Type B pancreatic cell (in vitro differentiated cells): ENCODE measurements around the gene ACOX1. TPM values are rescaled to one million over a fixed set of nuclear protein-coding genes. Genes with fewer than 3 reads are reported as not detected.

Experiments
- DNase-seq: peaks from one replicate; pipeline ENCODE4 v3.0.0; 2021; ENCODE audit warnings: mixed read lengths; ENCODE audit not compliant: unreplicated experiment; ENCODE audit errors: extremely low spot score
- H3K27ac Mint-ChIP-seq: 2 replicates; pipeline ENCODE4 v1.8.0; 2021; ENCODE audit warnings: mild to moderate bottlenecking, mixed read lengths
- H3K27me3 Mint-ChIP-seq: 2 replicates; pipeline ENCODE4 v1.8.0; 2021; ENCODE audit warnings: mixed read lengths
- H3K36me3 Mint-ChIP-seq: 2 replicates; pipeline ENCODE4 v1.8.0; 2021; ENCODE audit warnings: mixed read lengths
- H3K4me1 Mint-ChIP-seq: one replicate; pipeline ENCODE4 v1.8.0; 2021; ENCODE audit warnings: mixed read lengths; ENCODE audit not compliant: unreplicated experiment
- H3K4me3 Mint-ChIP-seq: 2 replicates; pipeline ENCODE4 v1.8.0; 2021; ENCODE audit warnings: mild to moderate bottlenecking, mixed read lengths
- H3K9me3 Mint-ChIP-seq: 2 replicates; pipeline ENCODE4 v1.8.0; 2021; ENCODE audit warnings: mixed read lengths
- CTCF ChIP-seq: fragments of 200-600 bp; sonication (generic); conservative IDR thresholded peaks from 2 replicates; pipeline ENCODE4 v1.5.0; 2021; ENCODE audit warnings: antibody characterized with exemption, mild to moderate bottlenecking
- total RNA-seq: library from RNA; stranded (reverse); gene quantifications from 2 replicates; pipeline ENCODE4 v1.2.1, GENCODE V29; 2021; ENCODE audit warnings: low replicate concordance

Gene ACOX1
- total RNA-seq, 1 donor from 2014 or later = 48.5 TPM

DNA sequence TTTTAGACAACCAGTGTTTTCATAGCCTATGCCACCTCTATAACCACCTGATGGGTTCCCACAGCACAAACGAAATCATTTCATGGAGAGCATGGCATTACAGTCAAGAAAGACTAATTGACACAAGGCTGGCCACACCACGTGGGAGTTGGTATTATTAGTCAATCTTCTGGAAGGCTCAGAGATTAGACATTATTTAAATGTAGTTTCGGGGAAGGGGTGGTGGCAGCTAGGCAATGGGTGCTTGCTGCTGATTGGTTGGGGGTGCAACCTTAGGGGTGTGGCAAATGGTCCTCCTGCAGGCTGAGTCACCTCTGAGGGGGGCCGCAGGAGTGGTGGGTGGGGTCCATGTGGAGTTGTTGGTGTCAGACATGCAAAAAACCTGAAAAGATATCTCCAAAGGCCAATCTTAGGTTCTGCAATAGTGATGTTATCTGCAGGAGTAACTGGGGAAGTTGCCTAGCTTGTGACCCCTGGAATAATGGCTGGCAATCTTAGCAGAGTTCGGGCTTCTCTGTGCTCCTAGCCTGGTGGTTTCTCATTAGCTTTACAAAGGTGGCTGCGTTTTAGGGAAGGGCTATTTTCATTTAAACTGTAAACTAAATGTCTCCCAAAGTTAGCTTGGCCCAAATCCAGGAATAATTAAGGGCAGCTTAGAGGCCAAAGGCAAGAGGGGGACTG is 4.7 kb upstream of the ACOX1 start:
- DNase-seq = no peak
- Mint-ChIP-seq H3K4me1 (peaks cover 38% of the 10 kb centered on the region), H3K36me3 (peaks cover 7% of the 10 kb centered on the region), H3K9me3 (no peaks in the 10 kb centered on the region), H3K27me3 (no peaks in the 10 kb centered on the region), H3K4me3 (peak overlapping the region; percentile 70), H3K27ac (peak overlapping the region; percentile 96)
- no peak for TF ChIP-seq CTCF

DNA sequence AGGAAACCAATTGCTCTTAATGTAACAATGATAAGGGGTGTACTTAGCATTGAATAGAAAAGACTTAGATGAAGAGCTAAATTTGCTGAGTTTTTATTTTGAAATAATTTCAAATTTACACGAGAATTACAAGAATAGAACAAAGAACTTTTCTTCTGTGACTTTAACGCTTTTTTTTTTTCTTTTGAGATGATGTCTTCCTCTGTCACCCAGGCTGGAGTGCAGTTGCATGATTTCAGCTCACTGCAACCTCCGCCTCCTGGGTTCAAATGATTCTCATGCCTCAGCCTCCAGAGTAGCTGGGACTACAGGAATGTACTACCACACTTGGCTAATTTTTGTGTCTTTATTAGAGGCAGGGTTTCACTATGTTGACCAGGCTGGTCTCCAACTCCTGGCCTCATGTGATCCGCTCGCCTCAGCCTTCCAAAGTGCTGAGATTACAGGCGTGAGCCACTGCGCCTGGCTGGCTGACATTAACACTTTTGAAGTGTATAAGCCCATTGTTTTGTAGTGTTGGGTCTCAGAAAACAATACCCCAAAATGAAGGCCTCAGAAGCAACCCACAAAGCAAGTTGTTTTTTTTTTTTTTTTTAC is 2.2 kb upstream of the ACOX1 start:
- no peak for DNase-seq
- H3K4me1 Mint-ChIP-seq = peaks cover 51% of the 10 kb centered on the region
- peak overlapping the region; percentile 93 for H3K4me3 Mint-ChIP-seq
- TF ChIP-seq CTCF = no peak
- no peaks in the 10 kb centered on the region for H3K27me3 Mint-ChIP-seq
- H3K36me3 Mint-ChIP-seq = peaks cover 11% of the 10 kb centered on the region
- H3K9me3 Mint-ChIP-seq = no peaks in the 10 kb centered on the region
- peak overlapping the region; percentile 99 for H3K27ac Mint-ChIP-seq

DNA sequence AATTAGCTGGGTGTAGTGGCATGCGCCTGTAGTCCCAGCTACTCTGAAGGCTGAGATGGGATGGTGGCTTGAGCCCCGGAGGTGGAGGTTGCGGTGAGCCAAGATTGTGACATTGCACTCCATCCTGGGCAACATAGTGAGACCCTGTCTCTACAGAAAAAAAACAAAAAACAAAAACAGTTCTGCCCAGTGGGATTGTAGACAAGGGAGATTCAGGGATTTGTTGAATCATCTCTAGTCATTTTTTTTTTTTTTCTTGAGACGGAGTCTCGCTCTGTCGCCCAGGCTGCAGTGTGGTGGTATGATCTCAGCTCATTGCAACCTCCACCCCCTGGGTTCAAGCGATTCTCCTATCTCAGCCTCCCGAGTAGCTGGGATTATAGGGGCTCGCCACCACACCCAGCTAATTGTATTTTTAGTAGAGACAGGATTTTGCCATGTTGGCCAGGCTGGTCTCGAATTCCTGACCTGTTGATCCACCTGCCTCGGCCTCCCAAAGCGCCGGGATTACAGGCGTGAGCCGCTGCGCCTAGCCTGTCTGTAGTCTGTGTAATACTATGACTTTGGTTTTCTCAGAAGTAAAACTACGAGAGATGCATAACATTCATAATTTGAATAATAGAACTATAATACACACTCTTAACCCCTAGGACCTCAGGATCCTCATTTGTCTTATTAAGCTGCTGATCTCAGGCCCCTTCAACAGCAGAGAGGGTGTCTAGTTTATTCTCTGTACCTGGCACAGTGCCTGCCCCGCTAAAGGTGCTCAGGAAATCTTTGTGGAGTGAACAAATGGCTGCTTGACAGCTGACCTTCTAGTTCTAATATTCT is 1.4 kb upstream of the ACOX1 start:
- Mint-ChIP-seq H3K4me3 (peak overlapping the region; percentile 93), H3K36me3 (peaks cover 9% of the 10 kb centered on the region), H3K27me3 (no peaks in the 10 kb centered on the region), H3K4me1 (peaks cover 57% of the 10 kb centered on the region), H3K9me3 (no peaks in the 10 kb centered on the region), H3K27ac (peak overlapping the region; percentile 99)
- TF ChIP-seq CTCF = no peak
- DNase-seq = no peak

DNA sequence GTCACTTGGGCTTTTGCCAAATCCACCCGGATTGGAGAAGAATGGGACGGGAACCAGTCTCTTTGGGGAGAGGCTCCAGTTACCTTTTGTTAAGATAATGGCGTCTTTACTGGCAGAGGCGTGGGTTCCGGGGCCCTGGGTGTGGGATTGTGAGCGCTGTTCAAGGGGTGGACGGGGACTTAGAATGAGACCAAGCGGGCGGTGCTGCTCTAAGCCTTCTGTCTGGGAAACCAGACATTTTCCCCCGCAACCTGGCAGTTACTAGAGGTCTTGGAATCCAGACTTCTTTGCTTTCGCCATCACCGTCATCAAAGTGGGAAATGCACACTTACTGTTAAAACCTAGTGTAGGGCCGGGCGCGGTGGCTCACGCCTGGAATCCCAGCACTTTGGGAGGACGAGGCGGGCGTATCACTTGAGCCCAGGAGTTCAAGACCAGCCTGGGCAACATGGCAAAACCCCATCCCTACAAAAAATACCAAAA is 780 bp upstream of the ACOX1 start:
- H3K36me3 Mint-ChIP-seq = peaks cover 9% of the 10 kb centered on the region
- peak overlapping the region; percentile 99 for H3K27ac Mint-ChIP-seq
- TF ChIP-seq CTCF = no peak
- no peaks in the 10 kb centered on the region for H3K27me3 Mint-ChIP-seq
- no peaks in the 10 kb centered on the region for H3K9me3 Mint-ChIP-seq
- peaks cover 56% of the 10 kb centered on the region for H3K4me1 Mint-ChIP-seq
- no peak for DNase-seq
- peak overlapping the region; percentile 93 for H3K4me3 Mint-ChIP-seq

DNA sequence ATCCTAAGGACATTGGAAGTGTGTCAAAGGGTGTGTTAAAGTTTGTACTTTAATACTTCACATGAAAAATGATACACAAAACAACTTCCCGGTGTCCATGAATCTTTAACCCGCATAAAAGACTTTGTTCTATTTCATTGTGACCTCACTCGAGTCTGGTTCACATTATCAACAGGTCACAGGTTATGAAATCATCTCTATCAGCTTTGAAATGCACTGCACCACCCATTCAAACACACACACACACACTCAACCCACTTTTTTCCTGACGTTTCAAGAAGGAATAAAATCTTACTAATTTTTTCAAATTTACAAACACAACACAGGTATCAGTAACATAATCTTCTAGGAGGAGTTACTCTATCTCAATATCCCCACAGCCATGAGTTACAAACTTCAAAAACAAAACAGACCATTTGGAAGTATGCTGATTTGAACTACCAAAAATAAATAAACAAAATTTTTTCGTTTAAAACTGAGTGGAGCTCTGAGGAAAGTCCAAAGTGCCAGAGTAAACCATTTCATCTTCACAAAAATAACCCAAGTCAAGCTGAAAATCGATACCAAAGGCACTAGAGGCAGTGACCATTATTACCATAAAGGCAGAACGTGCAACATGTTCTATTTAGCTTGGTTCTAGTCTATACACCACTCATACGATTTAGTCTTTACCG is 2.7 kb downstream of the ACOX1 start:
- no peak for DNase-seq
- Mint-ChIP-seq H3K4me1 (peaks cover 38% of the 10 kb centered on the region), H3K9me3 (no peaks in the 10 kb centered on the region), H3K36me3 (peaks cover 26% of the 10 kb centered on the region), H3K27me3 (no peaks in the 10 kb centered on the region), H3K4me3 (peak overlapping the region; percentile 76), H3K27ac (peak overlapping the region; percentile 49)
- no peak for TF ChIP-seq CTCF
